GM12891 (cell line): ENCODE results near the gene SPPL3.

Experiments
- POLR2A ChIP-seq: IDR thresholded peaks from 2 replicates; pipeline ENCODE4 v1.6.1; 2011; ENCODE audit warnings: low read depth, low read length, control low read depth
- POLR2AphosphoS5 ChIP-seq: IDR thresholded peaks from 2 replicates; pipeline ENCODE4 v1.6.1; 2011; ENCODE audit warnings: low read depth, low read length, control low read depth
- SPI1 ChIP-seq: IDR thresholded peaks from 2 replicates; pipeline ENCODE4 v1.6.1; 2011; ENCODE audit warnings: low read depth, low read length, control low read depth
- TAF1 ChIP-seq: IDR thresholded peaks from 2 replicates; pipeline ENCODE4 v1.6.1; 2011; ENCODE audit warnings: low read depth, low read length, control low read depth

- TF ChIP-seq POLR2AphosphoS5 (no peak), SPI1 (no peak), POLR2A (no peak), TAF1 (no peak)
Measured at GRCh38 chr12:120762086-120762485, 142.1 kb downstream of the SPPL3 start.
